SK-N-SH treated with all-trans-retinoic acid at 6 μM for 48 hours (cell line): ENCODE data around the gene URB1.

ENCODE experiments used
- SNAI2 ChIP-seq: fragments of 250-450 bp; sonication (Bioruptor Pico); IDR thresholded peaks from 2 replicates; pipeline ENCODE4 v1.5.0; 2020; ENCODE audit warnings: mild to moderate bottlenecking, moderate library complexity
- ZFP30 ChIP-seq: fragments of 450-650 bp; formaldehyde crosslinking; IDR thresholded peaks from 2 replicates; pipeline ENCODE4 v1.5.0; 2022; ENCODE audit warnings: mild to moderate bottlenecking, moderate library complexity
- TF ChIP-seq, protein P1 (sequence below): fragments of 250-450 bp; sonication (Bioruptor Pico); IDR thresholded peaks from 2 replicates; pipeline ENCODE4 v1.5.1; 2020; ENCODE audit warnings: low read depth, mild to moderate bottlenecking, moderate library complexity

DNA sequence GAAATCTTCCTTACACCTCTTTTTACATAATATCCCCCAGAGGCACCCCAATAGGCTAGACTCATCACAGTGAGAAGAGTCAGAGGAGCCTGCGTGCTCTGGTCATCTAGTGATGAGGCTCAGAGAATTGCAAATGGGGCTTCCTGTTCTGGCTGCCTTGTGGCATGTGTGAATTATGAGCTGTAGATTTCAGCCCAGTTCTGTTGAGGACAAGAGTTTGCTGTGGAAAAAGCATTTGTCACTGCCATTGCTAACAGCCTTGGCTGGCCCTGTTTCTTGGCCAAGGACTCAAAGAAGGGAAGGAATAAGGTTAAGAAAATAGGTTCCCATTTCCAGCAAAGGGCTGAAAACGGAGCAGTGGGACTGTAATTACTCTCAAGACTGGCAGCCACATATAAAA, 63.5 kb downstream of the URB1 start:
- TF ChIP-seq SNAI2 (CRISPR knock-in tag) = no peak
- TF ChIP-seq ZFP30 (CRISPR knock-in tag) = no peak
- TF ChIP-seq, protein P1, sequence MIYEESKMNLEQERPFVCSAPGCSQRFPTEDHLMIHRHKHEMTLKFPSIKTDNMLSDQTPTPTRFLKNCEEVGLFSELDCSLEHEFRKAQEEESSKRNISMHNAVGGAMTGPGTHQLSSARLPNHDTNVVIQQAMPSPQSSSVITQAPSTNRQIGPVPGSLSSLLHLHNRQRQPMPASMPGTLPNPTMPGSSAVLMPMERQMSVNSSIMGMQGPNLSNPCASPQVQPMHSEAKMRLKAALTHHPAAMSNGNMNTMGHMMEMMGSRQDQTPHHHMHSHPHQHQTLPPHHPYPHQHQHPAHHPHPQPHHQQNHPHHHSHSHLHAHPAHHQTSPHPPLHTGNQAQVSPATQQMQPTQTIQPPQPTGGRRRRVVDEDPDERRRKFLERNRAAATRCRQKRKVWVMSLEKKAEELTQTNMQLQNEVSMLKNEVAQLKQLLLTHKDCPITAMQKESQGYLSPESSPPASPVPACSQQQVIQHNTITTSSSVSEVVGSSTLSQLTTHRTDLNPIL (CRISPR knock-in tag) = no peak
